ENCODE measurements around the gene NSMF.

NSMF gene

DNA sequence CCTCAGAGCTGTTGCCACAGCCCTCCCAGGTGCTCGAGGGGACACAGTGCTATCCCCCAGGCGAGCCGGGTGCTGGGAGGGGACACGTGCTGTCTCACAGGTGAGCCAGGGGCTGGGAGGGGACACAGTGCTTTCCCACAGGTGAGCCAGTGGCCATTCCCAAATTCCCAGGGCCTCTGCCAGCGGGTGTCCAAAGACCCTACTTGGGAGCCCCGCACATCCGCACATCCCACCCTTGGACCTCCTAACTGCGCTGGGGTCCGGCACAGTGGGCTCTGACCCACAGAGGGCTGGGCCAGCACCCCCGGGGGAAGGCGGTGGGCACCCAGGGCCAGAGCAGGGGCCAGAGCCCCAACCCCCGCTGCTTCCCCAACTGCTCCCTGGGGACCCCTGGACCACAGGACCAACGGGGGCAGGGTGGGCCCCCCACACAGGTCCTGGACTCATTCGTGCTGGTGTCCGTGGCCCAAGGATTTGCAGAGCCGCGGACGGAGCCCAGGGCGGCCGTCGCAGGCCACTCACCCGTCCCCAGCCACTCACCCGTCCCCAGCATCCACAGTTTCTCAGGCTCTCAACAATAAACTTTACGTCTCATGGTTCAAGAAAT is 54.1 kb downstream of the NSMF start:
- Mint-ChIP-seq H3K4me3 (no peak overlapping the region), H3K27me3 (ENCODE audit: low read depth) (no peaks in the 10 kb centered on the region), H3K9me3 (peaks cover 10% of the 10 kb centered on the region), H3K27ac (no peak overlapping the region), H3K4me1 (peaks cover 17% of the 10 kb centered on the region), H3K36me3 (ENCODE audit: low read depth) (peaks cover 13% of the 10 kb centered on the region)
- TF ChIP-seq, protein P1, sequence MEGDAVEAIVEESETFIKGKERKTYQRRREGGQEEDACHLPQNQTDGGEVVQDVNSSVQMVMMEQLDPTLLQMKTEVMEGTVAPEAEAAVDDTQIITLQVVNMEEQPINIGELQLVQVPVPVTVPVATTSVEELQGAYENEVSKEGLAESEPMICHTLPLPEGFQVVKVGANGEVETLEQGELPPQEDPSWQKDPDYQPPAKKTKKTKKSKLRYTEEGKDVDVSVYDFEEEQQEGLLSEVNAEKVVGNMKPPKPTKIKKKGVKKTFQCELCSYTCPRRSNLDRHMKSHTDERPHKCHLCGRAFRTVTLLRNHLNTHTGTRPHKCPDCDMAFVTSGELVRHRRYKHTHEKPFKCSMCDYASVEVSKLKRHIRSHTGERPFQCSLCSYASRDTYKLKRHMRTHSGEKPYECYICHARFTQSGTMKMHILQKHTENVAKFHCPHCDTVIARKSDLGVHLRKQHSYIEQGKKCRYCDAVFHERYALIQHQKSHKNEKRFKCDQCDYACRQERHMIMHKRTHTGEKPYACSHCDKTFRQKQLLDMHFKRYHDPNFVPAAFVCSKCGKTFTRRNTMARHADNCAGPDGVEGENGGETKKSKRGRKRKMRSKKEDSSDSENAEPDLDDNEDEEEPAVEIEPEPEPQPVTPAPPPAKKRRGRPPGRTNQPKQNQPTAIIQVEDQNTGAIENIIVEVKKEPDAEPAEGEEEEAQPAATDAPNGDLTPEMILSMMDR (IDR thresholded peaks at IDR 0.05; ENCODE audit: unreplicated experiment in 3 of 3), result no peak

DNA sequence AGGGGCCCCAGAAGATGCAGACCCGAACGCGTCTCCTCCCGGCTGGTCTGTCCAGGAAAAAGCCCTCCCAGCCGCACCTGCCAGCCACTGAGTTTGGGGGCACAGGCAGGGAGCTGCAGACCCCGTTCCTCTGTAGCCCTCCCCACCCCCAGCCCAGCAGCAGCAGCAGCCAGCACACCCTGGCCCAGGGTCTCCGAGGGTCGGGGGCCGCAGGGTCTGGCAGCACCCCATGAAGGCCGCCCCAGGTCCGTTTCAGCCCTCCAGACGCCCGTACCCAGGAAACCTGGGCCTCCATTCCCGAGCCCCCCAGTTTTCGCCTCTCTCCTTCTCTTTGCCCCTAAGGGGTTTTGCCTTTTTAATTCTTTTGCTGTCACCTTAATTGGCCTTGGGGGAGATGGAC is 55.9 kb downstream of the NSMF start:
- Mint-ChIP-seq H3K27ac (no peak overlapping the region), H3K4me1 (peaks cover 13% of the 10 kb centered on the region), H3K9me3 (peaks cover 13% of the 10 kb centered on the region), H3K36me3 (ENCODE audit: low read depth) (peaks cover 20% of the 10 kb centered on the region), H3K4me3 (no peak overlapping the region), H3K27me3 (ENCODE audit: low read depth) (no peaks in the 10 kb centered on the region)
- TF ChIP-seq, protein P1 (IDR thresholded peaks at IDR 0.05; ENCODE audit: unreplicated experiment in 3 of 3), result no peak

DNA sequence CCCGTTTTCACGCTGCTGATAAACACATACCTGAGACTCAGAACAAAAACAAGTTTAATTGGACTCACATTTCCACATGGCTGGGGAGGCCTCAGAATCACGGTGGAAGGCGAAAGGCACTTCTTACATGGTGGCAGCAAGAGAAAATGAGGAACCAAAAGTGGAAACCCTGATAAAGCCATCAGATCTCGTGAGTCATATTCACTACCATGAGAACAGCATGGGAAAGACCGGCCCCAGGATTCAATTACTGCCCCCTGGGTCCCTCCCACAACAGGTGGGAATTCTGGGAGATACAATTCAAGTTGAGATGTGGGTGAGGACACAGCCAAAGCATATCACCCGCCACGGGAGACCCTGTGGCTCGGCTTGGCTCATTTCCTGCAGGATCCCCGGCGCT is 56.4 kb downstream of the NSMF start:
- no peak overlapping the region for H3K4me3 Mint-ChIP-seq
- peaks cover 16% of the 10 kb centered on the region for H3K9me3 Mint-ChIP-seq
- H3K36me3 Mint-ChIP-seq (ENCODE audit: low read depth), result peaks cover 24% of the 10 kb centered on the region
- H3K4me1 Mint-ChIP-seq, result peaks cover 13% of the 10 kb centered on the region
- TF ChIP-seq, protein P1 (IDR thresholded peaks at IDR 0.05; ENCODE audit: unreplicated experiment in 3 of 3), result no peak
- no peak overlapping the region for H3K27ac Mint-ChIP-seq
- H3K27me3 Mint-ChIP-seq (ENCODE audit: low read depth), result no peaks in the 10 kb centered on the region

DNA sequence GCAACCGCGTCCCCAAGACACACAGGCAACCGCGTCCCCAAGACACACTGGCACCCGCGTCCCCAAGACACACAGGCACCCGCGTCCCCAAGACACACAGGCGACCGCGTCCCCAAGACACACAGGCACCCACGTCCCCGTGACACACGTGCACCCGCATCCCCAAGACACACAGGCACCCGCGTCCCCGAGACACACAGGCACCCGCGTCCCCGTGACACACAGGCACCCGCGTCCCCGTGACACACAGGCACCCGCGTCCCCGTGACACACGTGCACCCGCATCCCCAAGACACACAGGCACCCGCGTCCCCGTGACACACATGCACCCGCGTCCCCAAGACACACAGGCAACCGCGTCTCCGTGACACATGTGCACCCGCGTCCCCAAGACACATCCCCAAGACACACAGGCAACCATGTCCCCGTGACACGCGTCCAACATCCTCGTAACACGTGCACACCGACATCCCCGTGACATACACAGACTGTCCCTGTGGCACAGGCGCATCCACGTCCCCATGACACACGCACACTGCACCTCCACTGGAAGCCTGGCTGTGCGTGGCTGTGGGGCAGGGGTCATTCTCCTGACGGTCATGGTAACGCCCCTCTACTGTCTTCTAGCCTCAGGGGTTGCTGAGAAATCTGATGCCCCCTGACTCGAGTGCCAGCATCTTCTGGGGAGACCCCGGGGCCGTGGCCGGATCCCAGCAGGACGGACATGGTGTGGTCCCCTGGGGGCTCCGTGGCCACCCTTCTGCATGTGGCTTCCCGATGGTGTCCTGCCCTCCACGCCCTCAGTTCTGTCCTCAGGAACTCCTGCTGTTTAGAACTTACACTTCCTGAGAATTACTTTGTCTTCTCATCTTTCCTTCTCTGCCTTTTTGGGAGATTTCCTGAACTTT is 60.3 kb downstream of the NSMF start:
- H3K9me3 Mint-ChIP-seq, result peaks cover 22% of the 10 kb centered on the region
- peaks cover 6% of the 10 kb centered on the region for H3K4me1 Mint-ChIP-seq
- no peak overlapping the region for H3K27ac Mint-ChIP-seq
- H3K4me3 Mint-ChIP-seq, result no peak overlapping the region
- peaks cover 33% of the 10 kb centered on the region for H3K36me3 Mint-ChIP-seq (ENCODE audit: low read depth)
- H3K27me3 Mint-ChIP-seq (ENCODE audit: low read depth), result no peaks in the 10 kb centered on the region
- TF ChIP-seq, protein P1 (IDR thresholded peaks at IDR 0.05; ENCODE audit: unreplicated experiment in 3 of 3), result no peak

DNA sequence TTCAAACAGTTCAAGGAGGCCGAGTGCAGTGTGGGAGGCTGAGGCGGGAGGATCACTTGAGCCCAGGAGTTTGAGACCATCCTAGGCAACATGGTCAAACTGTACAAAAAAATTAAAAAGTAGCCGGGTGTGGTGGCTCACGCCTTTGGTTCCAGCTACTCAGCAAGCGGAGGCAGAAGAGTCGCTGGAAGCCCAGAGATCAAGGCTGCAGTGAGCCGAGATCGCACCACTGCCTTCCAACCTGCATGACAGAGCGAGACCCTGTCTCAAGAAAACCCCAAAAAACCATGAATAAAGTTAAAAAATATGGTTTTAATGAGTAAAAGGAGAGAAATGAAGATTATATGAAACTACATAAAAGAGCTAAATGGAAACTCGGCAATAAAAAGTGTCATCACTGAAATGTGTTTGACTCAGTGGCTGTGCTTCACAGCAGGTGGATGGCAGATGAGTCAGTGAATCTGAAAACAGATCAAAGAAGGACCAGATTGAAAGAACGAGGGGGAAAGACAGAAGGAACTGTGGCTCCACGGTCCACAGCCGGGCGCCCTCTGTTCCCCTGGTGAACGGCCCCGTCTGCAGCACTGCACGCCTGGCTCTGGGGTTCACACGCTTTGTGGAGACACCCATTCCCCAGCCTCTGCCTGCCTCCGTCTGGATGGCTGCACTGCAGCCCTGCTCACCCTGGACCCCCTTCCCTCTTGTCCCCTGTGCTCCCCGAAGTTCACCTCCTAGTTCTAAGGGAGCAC is 61.3 kb downstream of the NSMF start:
- peaks cover 33% of the 10 kb centered on the region for H3K36me3 Mint-ChIP-seq (ENCODE audit: low read depth)
- TF ChIP-seq, protein P1 (IDR thresholded peaks at IDR 0.05; ENCODE audit: unreplicated experiment in 3 of 3), result no peak
- no peak overlapping the region for H3K4me3 Mint-ChIP-seq
- peaks cover 22% of the 10 kb centered on the region for H3K9me3 Mint-ChIP-seq
- peaks cover 6% of the 10 kb centered on the region for H3K4me1 Mint-ChIP-seq
- H3K27ac Mint-ChIP-seq, result no peak overlapping the region
- no peaks in the 10 kb centered on the region for H3K27me3 Mint-ChIP-seq (ENCODE audit: low read depth)
